ENCODE measurements around the gene TIMELESS. TPM values are rescaled to one million over a fixed set of nuclear protein-coding genes. Genes with fewer than 3 reads are reported as not detected.

Gene TIMELESS
- total RNA-seq, 1 donor from 2014 or later, result 35.0 TPM

GRCh38 chr12:56461235-56462159 is 12.3 kb upstream of the TIMELESS start:
- H3K27ac Mint-ChIP-seq, result peak overlapping the region; percentile 14
- CTCF ChIA-PET, result interaction anchor here (0.7 to 4.9 kb wide), 10 partner anchors 85 to 343 kb away, joined by 3 to 51 read pairs (median 3); partner anchors contain the start of genes CNPY2, PAN2, RNF41 and STAT2
- no peaks in the 10 kb centered on the region for H3K27me3 Mint-ChIP-seq
- H3K9me3 Mint-ChIP-seq, result no peaks in the 10 kb centered on the region
- H3K4me3 Mint-ChIP-seq, result no peak overlapping the region
- POLR2A ChIA-PET, result interaction anchor here (1.0 to 5.8 kb wide), 7 partner anchors 12 to 240 kb away, joined by 3 to 47 read pairs (median 5); partner anchors contain the start of genes CNPY2, GLS2, IL23A and PAN2
- no peaks in the 10 kb centered on the region for H3K36me3 Mint-ChIP-seq (ENCODE audit: low read depth)
- intact Hi-C loops (cut with micrococcal nuclease), result no loop called here
- no peak for DNase-seq
- no peak for ATAC-seq (ENCODE audit: low read depth)
- TF ChIP-seq, protein P1, sequence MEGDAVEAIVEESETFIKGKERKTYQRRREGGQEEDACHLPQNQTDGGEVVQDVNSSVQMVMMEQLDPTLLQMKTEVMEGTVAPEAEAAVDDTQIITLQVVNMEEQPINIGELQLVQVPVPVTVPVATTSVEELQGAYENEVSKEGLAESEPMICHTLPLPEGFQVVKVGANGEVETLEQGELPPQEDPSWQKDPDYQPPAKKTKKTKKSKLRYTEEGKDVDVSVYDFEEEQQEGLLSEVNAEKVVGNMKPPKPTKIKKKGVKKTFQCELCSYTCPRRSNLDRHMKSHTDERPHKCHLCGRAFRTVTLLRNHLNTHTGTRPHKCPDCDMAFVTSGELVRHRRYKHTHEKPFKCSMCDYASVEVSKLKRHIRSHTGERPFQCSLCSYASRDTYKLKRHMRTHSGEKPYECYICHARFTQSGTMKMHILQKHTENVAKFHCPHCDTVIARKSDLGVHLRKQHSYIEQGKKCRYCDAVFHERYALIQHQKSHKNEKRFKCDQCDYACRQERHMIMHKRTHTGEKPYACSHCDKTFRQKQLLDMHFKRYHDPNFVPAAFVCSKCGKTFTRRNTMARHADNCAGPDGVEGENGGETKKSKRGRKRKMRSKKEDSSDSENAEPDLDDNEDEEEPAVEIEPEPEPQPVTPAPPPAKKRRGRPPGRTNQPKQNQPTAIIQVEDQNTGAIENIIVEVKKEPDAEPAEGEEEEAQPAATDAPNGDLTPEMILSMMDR (IDR thresholded peaks at IDR 0.05), result no peak
- H3K4me1 Mint-ChIP-seq, result peaks cover 22% of the 10 kb centered on the region

- no peak overlapping the region for H3K4me3 Mint-ChIP-seq
- POLR2A ChIA-PET, result interaction anchor here (0.6 to 4.5 kb wide), 2 partner anchors 9 to 128 kb away, joined by 5 to 46 read pairs; partner anchors contain the start of gene TIMELESS
- H3K36me3 Mint-ChIP-seq (ENCODE audit: low read depth), result no peaks in the 10 kb centered on the region
- no peak overlapping the region for H3K27ac Mint-ChIP-seq
- H3K27me3 Mint-ChIP-seq, result no peaks in the 10 kb centered on the region
- peaks cover 16% of the 10 kb centered on the region for H3K4me1 Mint-ChIP-seq
- ATAC-seq (ENCODE audit: low read depth) (no peak), DNase-seq (no peak)
- intact Hi-C loops (cut with micrococcal nuclease), result no loop called here
- no peaks in the 10 kb centered on the region for H3K9me3 Mint-ChIP-seq
- TF ChIP-seq, protein P1 (IDR thresholded peaks at IDR 0.05), result no peak
- CTCF ChIA-PET, result no interaction called here
These were observed 8.6 kb upstream of the TIMELESS start for GRCh38 chr12:56457817-56458216.

DNA sequence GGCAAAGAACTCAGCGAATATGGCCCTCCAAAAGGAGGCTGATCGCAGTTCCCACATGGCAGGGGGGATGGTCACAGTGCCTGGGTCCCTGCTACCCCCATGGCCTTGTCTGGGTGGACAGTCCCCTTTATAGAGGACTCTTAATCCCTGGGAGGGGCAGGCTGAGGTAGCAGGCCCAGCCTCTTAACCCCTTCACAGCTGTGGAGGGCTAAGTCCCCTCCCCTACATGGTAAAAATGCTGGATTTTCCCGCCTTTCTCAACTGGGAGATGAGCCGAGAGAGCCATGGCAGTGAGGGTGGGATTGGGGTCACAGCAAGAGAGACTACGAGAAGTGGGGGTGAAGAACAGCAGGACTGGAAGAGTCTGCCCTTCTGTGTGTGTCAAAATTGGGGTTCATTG is 5.3 kb upstream of the TIMELESS start, which contains the start of gene MIP:
MIP (minus strand) TSS at position 101 of the 400 bp plus-strand sequence; CDS start at position 57, 44 bp downstream.
- intact Hi-C loops (cut with micrococcal nuclease), result no loop called here
- TF ChIP-seq, protein P1 (IDR thresholded peaks at IDR 0.05), result no peak
- H3K27me3 Mint-ChIP-seq, result no peaks in the 10 kb centered on the region
- ATAC-seq (ENCODE audit: low read depth), result no peak
- no peaks in the 10 kb centered on the region for H3K9me3 Mint-ChIP-seq
- ChIA-PET CTCF (interaction anchor here (2.4 kb wide), 1 partner anchor 10 kb away, joined by 6 read pairs; no protein-coding TSS in a partner anchor), POLR2A (interaction anchor here (0.5 kb wide), 1 partner anchor 160 kb away, joined by 5 read pairs; no protein-coding TSS in a partner anchor)
- H3K4me3 Mint-ChIP-seq, result no peak within 1 kb of the TSS
- H3K27ac Mint-ChIP-seq, result no peak within 1 kb of the TSS
- no peak for DNase-seq
- H3K4me1 Mint-ChIP-seq, result peaks cover 7% of the 10 kb centered on the region
- H3K36me3 Mint-ChIP-seq (ENCODE audit: low read depth), result no peaks in the 10 kb centered on the region

GRCh38 chr12:56451147-56451546 is 1.9 kb upstream of the TIMELESS start:
- Mint-ChIP-seq H3K4me3 (no peak overlapping the region), H3K27ac (no peak overlapping the region), H3K36me3 (ENCODE audit: low read depth) (peaks cover 1% of the 10 kb centered on the region), H3K4me1 (peaks cover 19% of the 10 kb centered on the region), H3K9me3 (no peaks in the 10 kb centered on the region), H3K27me3 (no peaks in the 10 kb centered on the region)
- intact Hi-C loops (cut with micrococcal nuclease), result no loop called here
- no peak for ATAC-seq (ENCODE audit: low read depth)
- TF ChIP-seq, protein P1 (IDR thresholded peaks at IDR 0.05), result no peak
- no peak for DNase-seq
- CTCF ChIA-PET, result interaction anchor here (4.4 kb wide), 1 partner anchor 13 kb away, joined by 27 read pairs; no protein-coding TSS in a partner anchor
- POLR2A ChIA-PET, result interaction anchor here (0.6 to 3.7 kb wide), 4 partner anchors 18 to 135 kb away, joined by 4 to 85 read pairs (median 11); partner anchors contain the start of genes APOF, CNPY2, SPRYD4 and STAT2

Measured in activated B cell treated with CpG ODN at 0.5 μM for 24 hours (primary cell).